ENCODE results near the gene MMP28.

- no peak for TF ChIP-seq CTCF (conservative IDR thresholded peaks at IDR 0.05)
- TF ChIP-seq EZH2 (IDR thresholded peaks at IDR 0.05; ENCODE audit: low read depth), result no peak
Observed at GRCh38 chr17:35727635-35728034, 67.8 kb downstream of the MMP28 start.
